CD4-positive, alpha-beta T cell treated with Interleukin-2 at 100 ng/mL for 4 hours (primary cell): ENCODE measurements around the gene HIVEP3.

Experiments used
- DNase-seq: peaks from one replicate; pipeline ENCODE4 v3.0.0-alpha.2; 2020; ENCODE audit warnings: low spot score

HIVEP3 gene

GRCh38 chr1:41758904-41759548 lies 159.7 kb downstream of the HIVEP3 start:
- no peak for DNase-seq

- DNase-seq, result no peak
Measured at GRCh38 chr1:41758500-41758899, 160.2 kb downstream of the HIVEP3 start.

GRCh38 chr1:41754540-41754939 lies 164.2 kb downstream of the HIVEP3 start:
- DNase-seq, result peak; percentile 25

- DNase-seq, result no peak
Measured at GRCh38 chr1:41752514-41753170, 166.1 kb downstream of the HIVEP3 start.

- DNase-seq, result peak; percentile 9
Measured at GRCh38 chr1:41751804-41752513, 166.8 kb downstream of the HIVEP3 start.

- no peak for DNase-seq
Measured at GRCh38 chr1:41749991-41750745, 168.6 kb downstream of the HIVEP3 start.

GRCh38 chr1:41745022-41745421 lies 173.7 kb downstream of the HIVEP3 start:
- no peak for DNase-seq

- DNase-seq, result no peak
Measured at GRCh38 chr1:41743366-41743765, 175.4 kb downstream of the HIVEP3 start.

- DNase-seq, result no peak
Measured at GRCh38 chr1:41742219-41742618, 176.5 kb downstream of the HIVEP3 start.

- no peak for DNase-seq
Measured at GRCh38 chr1:41741244-41741643, 177.5 kb downstream of the HIVEP3 start.

- peak; percentile 16 for DNase-seq
Measured at GRCh38 chr1:41740630-41741239, 178.0 kb downstream of the HIVEP3 start.

GRCh38 chr1:41740058-41740457 lies 178.7 kb downstream of the HIVEP3 start:
- DNase-seq, result no peak

- peak; percentile 64 for DNase-seq
Measured at GRCh38 chr1:41739061-41739955, 179.4 kb downstream of the HIVEP3 start.

GRCh38 chr1:41738475-41738874 lies 180.2 kb downstream of the HIVEP3 start:
- DNase-seq, result no peak

GRCh38 chr1:41738006-41738405 lies 180.7 kb downstream of the HIVEP3 start:
- no peak for DNase-seq

- DNase-seq, result no peak
Measured at GRCh38 chr1:41735631-41736260, 183.0 kb downstream of the HIVEP3 start.

- no peak for DNase-seq
Measured at GRCh38 chr1:41735139-41735538, 183.6 kb downstream of the HIVEP3 start.

- no peak for DNase-seq
Measured at GRCh38 chr1:41734201-41734970, 184.3 kb downstream of the HIVEP3 start.

GRCh38 chr1:41733725-41734124 lies 185.0 kb downstream of the HIVEP3 start:
- DNase-seq, result no peak

- no peak for DNase-seq
Measured at GRCh38 chr1:41733021-41733420, 185.7 kb downstream of the HIVEP3 start.
